AG09319 (cell line): ENCODE results near the gene CLEC16A.

Experiments used
- DNase-seq: peaks from one replicate; pipeline ENCODE4 v3.0.0-alpha.2; 2010; ENCODE audit warnings: low read depth; ENCODE audit errors: extremely low read depth
- TF ChIP-seq, protein P1 (sequence below): IDR thresholded peaks from 2 replicates; pipeline ENCODE4 v1.5.1; 2011; ENCODE audit warnings: low read depth, mild to moderate bottlenecking, inconsistent platforms, low read length, moderate library complexity

Gene CLEC16A

GRCh38 chr16:10999300-10999699 is 54.9 kb downstream of the CLEC16A start:
- no peak for DNase-seq
- TF ChIP-seq, protein P1, sequence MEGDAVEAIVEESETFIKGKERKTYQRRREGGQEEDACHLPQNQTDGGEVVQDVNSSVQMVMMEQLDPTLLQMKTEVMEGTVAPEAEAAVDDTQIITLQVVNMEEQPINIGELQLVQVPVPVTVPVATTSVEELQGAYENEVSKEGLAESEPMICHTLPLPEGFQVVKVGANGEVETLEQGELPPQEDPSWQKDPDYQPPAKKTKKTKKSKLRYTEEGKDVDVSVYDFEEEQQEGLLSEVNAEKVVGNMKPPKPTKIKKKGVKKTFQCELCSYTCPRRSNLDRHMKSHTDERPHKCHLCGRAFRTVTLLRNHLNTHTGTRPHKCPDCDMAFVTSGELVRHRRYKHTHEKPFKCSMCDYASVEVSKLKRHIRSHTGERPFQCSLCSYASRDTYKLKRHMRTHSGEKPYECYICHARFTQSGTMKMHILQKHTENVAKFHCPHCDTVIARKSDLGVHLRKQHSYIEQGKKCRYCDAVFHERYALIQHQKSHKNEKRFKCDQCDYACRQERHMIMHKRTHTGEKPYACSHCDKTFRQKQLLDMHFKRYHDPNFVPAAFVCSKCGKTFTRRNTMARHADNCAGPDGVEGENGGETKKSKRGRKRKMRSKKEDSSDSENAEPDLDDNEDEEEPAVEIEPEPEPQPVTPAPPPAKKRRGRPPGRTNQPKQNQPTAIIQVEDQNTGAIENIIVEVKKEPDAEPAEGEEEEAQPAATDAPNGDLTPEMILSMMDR = no peak

- DNase-seq = no peak
- TF ChIP-seq, protein P1 = no peak
These were observed 57.2 kb downstream of the CLEC16A start for GRCh38 chr16:11001611-11002010.

- no peak for DNase-seq
- TF ChIP-seq, protein P1 = no peak
These were observed 58.8 kb downstream of the CLEC16A start for GRCh38 chr16:11003141-11003540.

GRCh38 chr16:11004351-11004750 is 60.0 kb downstream of the CLEC16A start:
- TF ChIP-seq, protein P1 = no peak
- DNase-seq = no peak

GRCh38 chr16:11004973-11005610 is 60.7 kb downstream of the CLEC16A start:
- no peak for DNase-seq
- TF ChIP-seq, protein P1 = no peak

- TF ChIP-seq, protein P1 = no peak
- no peak for DNase-seq
These were observed 61.2 kb downstream of the CLEC16A start for GRCh38 chr16:11005611-11005975.

GRCh38 chr16:11006656-11007055 is 62.3 kb downstream of the CLEC16A start:
- TF ChIP-seq, protein P1 = no peak
- no peak for DNase-seq
